Left ventricle myocardium inferior (tissue), 1 donor: Measurements from ENCODE around the gene MAPK13. TPM values are rescaled to one million over a fixed set of nuclear protein-coding genes. Genes with fewer than 3 reads are reported as not detected.

ENCODE experiments used
- DNase-seq: peaks from one replicate; pipeline ENCODE4 v3.0.0-alpha.2; 2020
- H3K27ac ChIP-seq: fragments of 200-600 bp; replicated peaks from 2 replicates; pipeline ENCODE4 v1.8.0; 2021
- H3K27me3 ChIP-seq: fragments of 200-600 bp; 2 replicates; pipeline ENCODE4 v1.8.0; 2021; ENCODE audit warnings: low read depth
- H3K36me3 ChIP-seq: fragments of 200-600 bp; 2 replicates; pipeline ENCODE4 v1.8.0; 2021
- H3K4me1 ChIP-seq: fragments of 200-600 bp; 2 replicates; pipeline ENCODE4 v1.8.0; 2021
- H3K4me3 ChIP-seq: fragments of 200-600 bp; 2 replicates; pipeline ENCODE4 v1.8.0; 2021; ENCODE audit warnings: mild to moderate bottlenecking, moderate library complexity
- H3K9me3 ChIP-seq: fragments of 200-600 bp; replicated peaks from 2 replicates; pipeline ENCODE4 v1.8.0; 2021
- CTCF ChIP-seq: fragments of 200-600 bp; IDR thresholded peaks from 2 replicates; pipeline ENCODE4 v1.8.0; 2021; ENCODE audit warnings: antibody characterized with exemption, mild to moderate bottlenecking, borderline replicate concordance
- intact Hi-C: fragments of 100-400 bp; cut with micrococcal nuclease; formaldehyde crosslinking; loops from one replicate; pipeline ENCODE4 v1.11.0; 2022
- total RNA-seq: library from RNA; stranded (reverse); fragmentation: NEBNext Ultra II Directional; extraction: Animal tissue kit (Norgen Biotek cat#: 25700); gene quantifications from one replicate; pipeline ENCODE4 v1.2.1, GENCODE V29; 2021
- donor health status: DM: no; HTN: yes; CAD: no; lungs with severe emphysema.

The MAPK13 gene
- total RNA-seq, 1 donor from 2014 or later: 0.33 TPM

GRCh38 chr6:36094753-36095496, 35.4 kb upstream of the MAPK13 start:
- peaks cover 27% of the 10 kb centered on the region for H3K4me1 ChIP-seq
- H3K27me3 ChIP-seq: no peaks in the 10 kb centered on the region
- H3K9me3 ChIP-seq: no peaks in the 10 kb centered on the region
- H3K4me3 ChIP-seq: no peak overlapping the region
- peaks cover 16% of the 10 kb centered on the region for H3K36me3 ChIP-seq
- H3K27ac ChIP-seq: no peak overlapping the region
- DNase-seq: peak; percentile 82
- TF ChIP-seq CTCF: peak; percentile 97
- intact Hi-C loops: no loop called here

- DNase-seq: no peak
- intact Hi-C loops: no loop called here
- H3K27me3 ChIP-seq: no peaks in the 10 kb centered on the region
- H3K4me1 ChIP-seq: peaks cover 35% of the 10 kb centered on the region
- H3K4me3 ChIP-seq: no peak overlapping the region
- no peak overlapping the region for H3K27ac ChIP-seq
- peak; percentile 10 for TF ChIP-seq CTCF
- H3K36me3 ChIP-seq: peaks cover 16% of the 10 kb centered on the region
- no peaks in the 10 kb centered on the region for H3K9me3 ChIP-seq
These were observed 34.6 kb upstream of the MAPK13 start for GRCh38 chr6:36095497-36096391.

DNA sequence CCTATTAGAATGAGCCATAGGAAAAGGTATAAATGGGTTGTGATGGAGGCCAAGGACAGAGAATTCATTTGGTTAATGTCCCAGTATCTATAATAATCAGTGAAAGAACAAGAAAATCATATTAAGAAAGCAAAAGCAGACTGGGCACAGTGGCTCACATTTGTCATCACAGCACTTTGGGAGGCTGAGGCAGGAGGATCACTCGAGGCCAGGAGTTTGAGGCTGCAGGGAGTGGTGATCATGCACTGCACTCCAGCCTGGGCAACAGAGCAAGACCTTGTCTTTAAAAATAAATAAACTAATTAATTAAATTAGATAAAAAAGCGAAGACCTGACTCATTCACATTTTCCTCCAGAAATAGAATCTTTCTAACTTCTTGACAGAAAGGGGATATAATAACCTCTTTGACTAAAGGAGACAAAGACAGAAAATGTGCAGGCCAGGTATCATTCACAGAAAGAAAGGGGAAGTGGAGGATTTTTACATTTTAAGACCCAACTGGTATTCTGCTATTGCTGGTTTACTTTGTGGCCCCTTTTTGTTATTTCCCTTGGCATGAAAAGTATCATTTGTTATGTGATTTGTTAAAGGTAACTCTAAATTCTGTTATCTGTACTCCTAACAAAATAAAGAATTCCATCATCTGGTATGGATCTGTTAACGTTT, 31.9 kb upstream of the MAPK13 start:
- peaks cover 15% of the 10 kb centered on the region for H3K36me3 ChIP-seq
- DNase-seq: no peak
- intact Hi-C loops: no loop called here
- peaks cover 36% of the 10 kb centered on the region for H3K4me1 ChIP-seq
- H3K27ac ChIP-seq: no peak overlapping the region
- TF ChIP-seq CTCF: no peak
- H3K27me3 ChIP-seq: no peaks in the 10 kb centered on the region
- H3K4me3 ChIP-seq: no peak overlapping the region
- no peaks in the 10 kb centered on the region for H3K9me3 ChIP-seq

- peaks cover 36% of the 10 kb centered on the region for H3K4me1 ChIP-seq
- intact Hi-C loops: no loop called here
- H3K27ac ChIP-seq: no peak overlapping the region
- no peaks in the 10 kb centered on the region for H3K27me3 ChIP-seq
- no peak overlapping the region for H3K4me3 ChIP-seq
- peaks cover 21% of the 10 kb centered on the region for H3K36me3 ChIP-seq
- no peaks in the 10 kb centered on the region for H3K9me3 ChIP-seq
- no peak for DNase-seq
- peak; percentile 20 for TF ChIP-seq CTCF
These were observed 31.2 kb upstream of the MAPK13 start for GRCh38 chr6:36098920-36099647.
